Chondrocyte (in vitro differentiated cells): ENCODE results near the gene DDX10. TPM values are rescaled to one million over a fixed set of nuclear protein-coding genes. Genes with fewer than 3 reads are reported as not detected.

ENCODE experiments used
- DNase-seq: peaks from one replicate; pipeline ENCODE4 v3.0.0; 2021; ENCODE audit warnings: mixed read lengths, low spot score
- H3K27ac Mint-ChIP-seq: one replicate; pipeline ENCODE4 v1.8.0; 2021; ENCODE audit warnings: mild to moderate bottlenecking, moderate library complexity, mixed read lengths; ENCODE audit not compliant: unreplicated experiment
- H3K27me3 Mint-ChIP-seq: 2 replicates; pipeline ENCODE4 v1.8.0; 2021; ENCODE audit warnings: low read depth, mixed read lengths
- H3K36me3 Mint-ChIP-seq: 2 replicates; pipeline ENCODE4 v1.8.0; 2021; ENCODE audit warnings: low read depth, mixed read lengths
- H3K4me1 Mint-ChIP-seq: 2 replicates; pipeline ENCODE4 v1.8.0; 2021; ENCODE audit warnings: low read depth, mild to moderate bottlenecking, mixed read lengths
- H3K4me3 Mint-ChIP-seq: one replicate; pipeline ENCODE4 v1.8.0; 2021; ENCODE audit warnings: mild to moderate bottlenecking, moderate library complexity, mixed read lengths; ENCODE audit not compliant: unreplicated experiment
- H3K9me3 Mint-ChIP-seq: 2 replicates; pipeline ENCODE4 v1.8.0; 2021; ENCODE audit warnings: low read depth, mixed read lengths
- total RNA-seq: library from RNA; stranded (reverse); gene quantifications from 3 replicates; pipeline ENCODE4 v1.2.1, GENCODE V29; 2021
- TF ChIP-seq, protein P1 (sequence below): fragments of 200-600 bp; sonication (generic); IDR thresholded peaks from 2 replicates; pipeline ENCODE4 v1.5.0; 2021; ENCODE audit warnings: antibody characterized with exemption, mild to moderate bottlenecking, moderate library complexity

DDX10 gene
- total RNA-seq, 1 donor from 2014 or later = 25.3 TPM

GRCh38 chr11:108854346-108854745, 189.5 kb downstream of the DDX10 start:
- peaks cover 43% of the 10 kb centered on the region for H3K4me1 Mint-ChIP-seq
- H3K27me3 Mint-ChIP-seq = no peaks in the 10 kb centered on the region
- peak overlapping the region; percentile 80 for H3K27ac Mint-ChIP-seq
- peaks cover 2% of the 10 kb centered on the region for H3K36me3 Mint-ChIP-seq
- peak overlapping the region; percentile 21 for H3K4me3 Mint-ChIP-seq
- H3K9me3 Mint-ChIP-seq = no peaks in the 10 kb centered on the region
- no peak for DNase-seq
- TF ChIP-seq, protein P1, sequence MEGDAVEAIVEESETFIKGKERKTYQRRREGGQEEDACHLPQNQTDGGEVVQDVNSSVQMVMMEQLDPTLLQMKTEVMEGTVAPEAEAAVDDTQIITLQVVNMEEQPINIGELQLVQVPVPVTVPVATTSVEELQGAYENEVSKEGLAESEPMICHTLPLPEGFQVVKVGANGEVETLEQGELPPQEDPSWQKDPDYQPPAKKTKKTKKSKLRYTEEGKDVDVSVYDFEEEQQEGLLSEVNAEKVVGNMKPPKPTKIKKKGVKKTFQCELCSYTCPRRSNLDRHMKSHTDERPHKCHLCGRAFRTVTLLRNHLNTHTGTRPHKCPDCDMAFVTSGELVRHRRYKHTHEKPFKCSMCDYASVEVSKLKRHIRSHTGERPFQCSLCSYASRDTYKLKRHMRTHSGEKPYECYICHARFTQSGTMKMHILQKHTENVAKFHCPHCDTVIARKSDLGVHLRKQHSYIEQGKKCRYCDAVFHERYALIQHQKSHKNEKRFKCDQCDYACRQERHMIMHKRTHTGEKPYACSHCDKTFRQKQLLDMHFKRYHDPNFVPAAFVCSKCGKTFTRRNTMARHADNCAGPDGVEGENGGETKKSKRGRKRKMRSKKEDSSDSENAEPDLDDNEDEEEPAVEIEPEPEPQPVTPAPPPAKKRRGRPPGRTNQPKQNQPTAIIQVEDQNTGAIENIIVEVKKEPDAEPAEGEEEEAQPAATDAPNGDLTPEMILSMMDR = no peak

GRCh38 chr11:108857382-108857781, 192.5 kb downstream of the DDX10 start:
- H3K27ac Mint-ChIP-seq = no peak overlapping the region
- DNase-seq = no peak
- no peaks in the 10 kb centered on the region for H3K9me3 Mint-ChIP-seq
- H3K36me3 Mint-ChIP-seq = peaks cover 2% of the 10 kb centered on the region
- TF ChIP-seq, protein P1 = no peak
- H3K27me3 Mint-ChIP-seq = no peaks in the 10 kb centered on the region
- H3K4me1 Mint-ChIP-seq = peaks cover 44% of the 10 kb centered on the region
- H3K4me3 Mint-ChIP-seq = no peak overlapping the region

DNA sequence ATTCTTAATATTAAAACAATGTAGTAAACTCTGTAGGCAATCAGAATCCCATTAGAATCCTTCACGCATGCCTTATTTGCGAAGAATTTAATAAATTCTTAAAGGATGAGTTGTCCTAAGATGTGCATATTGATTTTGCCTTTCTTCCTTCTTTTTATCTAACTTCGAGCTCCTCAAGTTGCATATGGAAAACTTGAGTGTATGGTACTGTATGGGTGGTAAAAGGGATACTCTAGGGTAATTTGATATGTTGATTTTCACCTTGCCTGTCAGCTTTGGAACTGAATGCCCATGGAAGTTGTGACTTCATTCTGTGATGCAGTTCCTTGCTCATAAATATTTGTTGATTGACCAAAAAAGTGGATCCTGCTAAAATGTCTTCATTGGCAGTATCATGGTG, 193.8 kb downstream of the DDX10 start:
- Mint-ChIP-seq H3K9me3 (no peaks in the 10 kb centered on the region), H3K4me3 (no peak overlapping the region), H3K27me3 (no peaks in the 10 kb centered on the region), H3K4me1 (peaks cover 37% of the 10 kb centered on the region), H3K36me3 (peaks cover 2% of the 10 kb centered on the region), H3K27ac (no peak overlapping the region)
- no peak for DNase-seq
- TF ChIP-seq, protein P1 = no peak

- H3K4me1 Mint-ChIP-seq = peaks cover 32% of the 10 kb centered on the region
- H3K27me3 Mint-ChIP-seq = no peaks in the 10 kb centered on the region
- DNase-seq = no peak
- H3K27ac Mint-ChIP-seq = peak overlapping the region; percentile 25
- no peak overlapping the region for H3K4me3 Mint-ChIP-seq
- peaks cover 2% of the 10 kb centered on the region for H3K36me3 Mint-ChIP-seq
- H3K9me3 Mint-ChIP-seq = no peaks in the 10 kb centered on the region
- TF ChIP-seq, protein P1 = no peak
These were observed 194.6 kb downstream of the DDX10 start for GRCh38 chr11:108859510-108859909.

DNA sequence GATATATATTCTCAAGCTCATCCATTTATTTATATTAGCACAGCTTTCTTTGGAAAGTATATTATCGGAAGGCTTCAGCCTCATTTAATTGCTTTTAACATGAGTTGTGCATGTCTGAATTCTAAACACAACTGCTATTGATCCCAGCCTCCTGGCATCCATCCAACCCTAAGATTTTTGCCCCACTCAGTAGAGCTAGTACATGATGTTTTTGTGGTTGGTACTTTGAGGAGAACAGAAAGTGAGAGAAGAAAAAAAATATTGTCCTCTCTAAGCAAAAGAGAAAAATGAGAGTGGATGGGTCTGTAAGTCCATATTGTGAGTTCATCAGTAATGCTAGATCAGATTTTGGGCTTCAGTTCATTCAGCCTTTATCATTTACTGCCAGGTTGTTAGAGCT, 198.7 kb downstream of the DDX10 start:
- Mint-ChIP-seq H3K4me3 (no peak overlapping the region), H3K9me3 (no peaks in the 10 kb centered on the region), H3K4me1 (peaks cover 38% of the 10 kb centered on the region), H3K36me3 (no peaks in the 10 kb centered on the region), H3K27me3 (no peaks in the 10 kb centered on the region), H3K27ac (no peak overlapping the region)
- DNase-seq = no peak
- TF ChIP-seq, protein P1 = no peak
